ENCODE data around the gene SLC13A5.

DNA sequence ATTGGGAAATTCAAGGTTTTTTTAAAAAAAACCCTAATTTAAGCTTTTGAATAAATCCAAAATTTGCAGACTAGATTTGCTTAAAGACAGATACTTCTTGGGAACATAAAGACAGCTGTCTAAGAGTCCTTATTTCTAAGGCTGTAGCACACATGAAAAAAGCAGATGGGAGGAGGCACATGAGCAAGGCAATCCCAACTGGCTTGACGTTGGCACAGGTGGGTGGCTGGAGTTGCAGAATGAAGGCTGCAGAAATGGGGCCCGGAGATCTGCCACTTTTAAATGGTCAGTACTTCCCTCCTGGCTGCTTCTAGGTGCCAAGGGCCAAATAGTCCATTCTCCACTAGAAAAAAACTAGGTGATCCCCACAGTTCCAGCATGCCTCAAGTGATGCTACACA is 77.1 kb downstream of the SLC13A5 start:
- TF ChIP-seq, protein P1, sequence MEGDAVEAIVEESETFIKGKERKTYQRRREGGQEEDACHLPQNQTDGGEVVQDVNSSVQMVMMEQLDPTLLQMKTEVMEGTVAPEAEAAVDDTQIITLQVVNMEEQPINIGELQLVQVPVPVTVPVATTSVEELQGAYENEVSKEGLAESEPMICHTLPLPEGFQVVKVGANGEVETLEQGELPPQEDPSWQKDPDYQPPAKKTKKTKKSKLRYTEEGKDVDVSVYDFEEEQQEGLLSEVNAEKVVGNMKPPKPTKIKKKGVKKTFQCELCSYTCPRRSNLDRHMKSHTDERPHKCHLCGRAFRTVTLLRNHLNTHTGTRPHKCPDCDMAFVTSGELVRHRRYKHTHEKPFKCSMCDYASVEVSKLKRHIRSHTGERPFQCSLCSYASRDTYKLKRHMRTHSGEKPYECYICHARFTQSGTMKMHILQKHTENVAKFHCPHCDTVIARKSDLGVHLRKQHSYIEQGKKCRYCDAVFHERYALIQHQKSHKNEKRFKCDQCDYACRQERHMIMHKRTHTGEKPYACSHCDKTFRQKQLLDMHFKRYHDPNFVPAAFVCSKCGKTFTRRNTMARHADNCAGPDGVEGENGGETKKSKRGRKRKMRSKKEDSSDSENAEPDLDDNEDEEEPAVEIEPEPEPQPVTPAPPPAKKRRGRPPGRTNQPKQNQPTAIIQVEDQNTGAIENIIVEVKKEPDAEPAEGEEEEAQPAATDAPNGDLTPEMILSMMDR (IDR thresholded peaks at IDR 0.05), result no peak
- no peak for TF ChIP-seq POLR2A (IDR thresholded peaks at IDR 0.05)

All from heart left ventricle (tissue), 13 donors.